ENCODE measurements around the gene SRP14. TPM values are rescaled to one million over a fixed set of nuclear protein-coding genes. Genes with fewer than 3 reads are reported as not detected.

Gene SRP14
- total RNA-seq, 2 experiments from 2014 or later = 130 to 188 TPM

DNA sequence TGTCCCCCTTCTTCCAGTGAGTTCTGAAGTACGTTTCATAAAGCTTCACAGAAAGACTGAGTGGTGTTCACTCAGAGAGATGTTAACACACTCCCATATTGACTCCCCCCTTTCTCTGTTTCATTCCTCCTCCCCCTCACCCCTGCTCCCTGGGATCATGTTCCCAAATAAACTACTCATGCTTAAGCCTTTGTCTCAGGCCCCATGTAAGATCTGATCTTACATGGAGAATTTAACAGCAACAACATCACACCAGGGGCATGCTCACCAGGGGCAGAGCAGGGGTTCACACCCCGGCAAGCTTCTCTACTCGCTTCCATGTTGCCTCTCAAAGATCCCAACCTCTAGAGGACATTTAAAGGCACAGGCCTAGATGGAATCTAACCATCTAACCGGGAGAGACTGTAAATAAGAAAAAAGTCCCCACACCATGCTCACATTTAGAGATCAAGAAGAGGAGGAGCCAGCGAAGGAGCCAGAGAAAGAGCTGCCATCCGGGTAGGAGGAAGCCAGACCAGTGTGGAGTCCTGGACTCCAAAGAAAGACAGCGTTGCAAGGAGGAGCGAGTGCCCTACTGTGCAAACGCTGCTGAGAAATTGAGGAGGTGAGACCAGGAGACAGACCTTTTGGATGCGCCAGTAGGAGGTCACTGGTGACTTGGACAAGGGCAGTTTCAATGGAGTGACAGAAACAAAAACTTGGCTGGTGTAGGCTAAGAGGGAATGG is 21.4 kb upstream of the SRP14 start:
- H3K9me2 ChIP-seq (ENCODE audit: insufficient read depth, low read length) = no peaks in the 10 kb centered on the region
- H3K4me3 ChIP-seq (ENCODE audit: low read depth, low read length, poor library complexity, severe bottlenecking) = no peak overlapping the region
- ChIA-PET CTCF (ENCODE audit: unreplicated experiment) (interaction anchor here (1.1 kb wide), 1 partner anchor 15 kb away, joined by 3 read pairs; no protein-coding TSS in a partner anchor), POLR2A (interaction anchor here (1.8 kb wide), 1 partner anchor 36 kb away, joined by 5 read pairs; no protein-coding TSS in a partner anchor)
- H3K79me2 ChIP-seq (ENCODE audit: insufficient read depth, low read depth, low read length) = no peaks in the 10 kb centered on the region
- no peak overlapping the region for H2AFZ ChIP-seq (ENCODE audit: low read length)
- no peaks in the 10 kb centered on the region for H3K36me3 ChIP-seq (ENCODE audit: insufficient read depth, low read length)
- DNase-seq (ENCODE audit: low spot score) = no peak
- no peak for TF ChIP-seq EZH2phosphoT487 (IDR thresholded peaks at IDR 0.05; ENCODE audit: borderline replicate concordance, low read depth, low read length)
- TF ChIP-seq CTCF (conservative IDR thresholded peaks at IDR 0.05; ENCODE audit: low read length) = no peak
- H3K27ac ChIP-seq (ENCODE audit: low read depth, low read length, poor library complexity, severe bottlenecking) = no peak overlapping the region
- BruUV-seq (replicated peaks) = no TSS peak
- peaks cover 54% of the 10 kb centered on the region for H3K4me1 ChIP-seq (ENCODE audit: insufficient read depth, low read length, poor library complexity, severe bottlenecking)
- H3K9me3 ChIP-seq (ENCODE audit: low read length) = no peaks in the 10 kb centered on the region
- intact Hi-C loops (cut with micrococcal nuclease; ENCODE audit: unreplicated experiment) = no loop called here
- no peak overlapping the region for H3K4me2 ChIP-seq (ENCODE audit: low read length)
- no peaks in the 10 kb centered on the region for H4K20me1 ChIP-seq (ENCODE audit: insufficient read depth, low read length)

GRCh38 chr15:40059821-40060220 is 20.8 kb upstream of the SRP14 start:
- H3K36me3 ChIP-seq (ENCODE audit: insufficient read depth, low read length) = no peaks in the 10 kb centered on the region
- no peaks in the 10 kb centered on the region for H4K20me1 ChIP-seq (ENCODE audit: insufficient read depth, low read length)
- ChIA-PET POLR2A (interaction anchor here (0.6 to 1.8 kb wide), 3 partner anchors 37 to 145 kb away, joined by 3 to 5 read pairs (median 4); no protein-coding TSS in a partner anchor), CTCF (ENCODE audit: unreplicated experiment) (interaction anchor here (1.1 kb wide), 1 partner anchor 14 kb away, joined by 3 read pairs; no protein-coding TSS in a partner anchor)
- H3K4me2 ChIP-seq (ENCODE audit: low read length) = no peak overlapping the region
- no TSS peak for BruUV-seq (replicated peaks)
- intact Hi-C loops (cut with micrococcal nuclease; ENCODE audit: unreplicated experiment) = no loop called here
- no peaks in the 10 kb centered on the region for H3K9me2 ChIP-seq (ENCODE audit: insufficient read depth, low read length)
- H3K79me2 ChIP-seq (ENCODE audit: insufficient read depth, low read depth, low read length) = no peaks in the 10 kb centered on the region
- DNase-seq (ENCODE audit: low spot score) = no peak
- no peak overlapping the region for H2AFZ ChIP-seq (ENCODE audit: low read length)
- H3K9me3 ChIP-seq (ENCODE audit: low read length) = no peaks in the 10 kb centered on the region
- H3K4me1 ChIP-seq (ENCODE audit: insufficient read depth, low read length, poor library complexity, severe bottlenecking) = peaks cover 54% of the 10 kb centered on the region
- H3K27ac ChIP-seq (ENCODE audit: low read depth, low read length, poor library complexity, severe bottlenecking) = no peak overlapping the region
- no peak for TF ChIP-seq EZH2phosphoT487 (IDR thresholded peaks at IDR 0.05; ENCODE audit: borderline replicate concordance, low read depth, low read length)
- TF ChIP-seq CTCF (conservative IDR thresholded peaks at IDR 0.05; ENCODE audit: low read length) = no peak
- H3K4me3 ChIP-seq (ENCODE audit: low read depth, low read length, poor library complexity, severe bottlenecking) = no peak overlapping the region
